Stimulated activated naive CD8-positive, alpha-beta T cell treated with anti-CD3 and anti-CD28 coated beads, Interleukin-15, Interleukin-2, amounts not matched to agents 100 ng/mL and 50 ng/mL, for 24 hours (primary cell): ENCODE data around the gene ZG16B.

Experiments
- H3K27ac Mint-ChIP-seq: one replicate; pipeline ENCODE4 v1.8.0; 2021; ENCODE audit warnings: mild to moderate bottlenecking, mixed read lengths
- H3K27me3 Mint-ChIP-seq: one replicate; pipeline ENCODE4 v1.8.0; 2021; ENCODE audit warnings: mixed read lengths
- H3K36me3 Mint-ChIP-seq: one replicate; pipeline ENCODE4 v1.8.0; 2021; ENCODE audit warnings: low read depth, mixed read lengths
- H3K4me1 Mint-ChIP-seq: one replicate; pipeline ENCODE4 v1.8.0; 2021; ENCODE audit warnings: low read depth, mixed read lengths
- H3K4me3 Mint-ChIP-seq: one replicate; pipeline ENCODE4 v1.8.0; 2021; ENCODE audit warnings: mild to moderate bottlenecking, mixed read lengths
- H3K9me3 Mint-ChIP-seq: one replicate; pipeline ENCODE4 v1.8.0; 2021; ENCODE audit warnings: mixed read lengths

The ZG16B gene

DNA sequence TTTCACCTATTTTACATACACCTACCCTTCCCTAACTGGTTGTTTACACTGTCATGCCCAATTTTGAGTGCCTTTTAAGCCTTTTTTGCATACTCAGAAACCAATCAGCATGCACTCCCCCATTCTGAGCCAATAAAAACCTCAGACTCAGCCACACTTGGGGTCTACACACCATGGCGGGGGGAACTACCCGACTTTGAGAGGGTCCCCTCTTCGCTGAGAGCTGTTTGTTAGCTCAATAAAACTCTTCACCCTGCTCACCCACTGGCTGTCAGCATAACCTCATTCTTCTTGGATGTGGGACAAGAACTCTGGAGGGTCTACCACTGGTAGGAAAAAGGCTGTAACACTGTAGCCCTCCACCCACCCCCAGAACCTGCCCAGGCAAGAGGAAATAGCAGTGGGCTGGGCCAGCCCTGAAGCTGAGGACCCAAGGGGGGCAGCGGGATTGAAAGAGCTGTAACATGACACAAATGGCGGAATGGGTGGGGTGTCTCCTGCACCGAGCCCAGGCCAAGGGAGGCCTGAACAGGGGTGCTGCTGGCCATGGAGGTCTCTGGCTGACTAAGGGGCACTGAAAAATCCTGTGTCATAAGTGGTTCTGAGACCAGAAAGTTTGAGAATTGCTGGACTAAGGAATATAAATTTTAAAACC lies 49.9 kb downstream of the ZG16B start:
- H3K4me1 Mint-ChIP-seq = peaks cover 16% of the 10 kb centered on the region
- no peaks in the 10 kb centered on the region for H3K36me3 Mint-ChIP-seq
- no peak overlapping the region for H3K4me3 Mint-ChIP-seq
- H3K27ac Mint-ChIP-seq = no peak overlapping the region
- H3K27me3 Mint-ChIP-seq = peaks cover 4% of the 10 kb centered on the region
- no peaks in the 10 kb centered on the region for H3K9me3 Mint-ChIP-seq
